Globus pallidus (tissue), 1 donor: ENCODE results near the gene RPL28.

Experiments
- DNase-seq: peaks from one replicate; pipeline ENCODE4 v3.0.0-alpha.2; 2015; ENCODE audit warnings: low spot score

The RPL28 gene

GRCh38 chr19:55353803-55354697, 31.7 kb upstream of the RPL28 start:
- DNase-seq: peak; percentile 8

- no peak for DNase-seq
These were observed 31.0 kb upstream of the RPL28 start, which contains the start of gene COX6B2 for GRCh38 chr19:55354698-55355212. Gene COX6B2, minus strand, starts transcription at chr19:55354719. Its CDS starts 198 bp downstream, at chr19:55354521.

GRCh38 chr19:55355213-55355821, 30.4 kb upstream of the RPL28 start:
- DNase-seq: no peak

GRCh38 chr19:55358493-55358892, 27.2 kb upstream of the RPL28 start:
- DNase-seq: no peak

- DNase-seq: no peak
These were observed 26.5 kb upstream of the RPL28 start for GRCh38 chr19:55358943-55359908.

GRCh38 chr19:55360902-55361301, 24.8 kb upstream of the RPL28 start:
- DNase-seq: no peak

DNA sequence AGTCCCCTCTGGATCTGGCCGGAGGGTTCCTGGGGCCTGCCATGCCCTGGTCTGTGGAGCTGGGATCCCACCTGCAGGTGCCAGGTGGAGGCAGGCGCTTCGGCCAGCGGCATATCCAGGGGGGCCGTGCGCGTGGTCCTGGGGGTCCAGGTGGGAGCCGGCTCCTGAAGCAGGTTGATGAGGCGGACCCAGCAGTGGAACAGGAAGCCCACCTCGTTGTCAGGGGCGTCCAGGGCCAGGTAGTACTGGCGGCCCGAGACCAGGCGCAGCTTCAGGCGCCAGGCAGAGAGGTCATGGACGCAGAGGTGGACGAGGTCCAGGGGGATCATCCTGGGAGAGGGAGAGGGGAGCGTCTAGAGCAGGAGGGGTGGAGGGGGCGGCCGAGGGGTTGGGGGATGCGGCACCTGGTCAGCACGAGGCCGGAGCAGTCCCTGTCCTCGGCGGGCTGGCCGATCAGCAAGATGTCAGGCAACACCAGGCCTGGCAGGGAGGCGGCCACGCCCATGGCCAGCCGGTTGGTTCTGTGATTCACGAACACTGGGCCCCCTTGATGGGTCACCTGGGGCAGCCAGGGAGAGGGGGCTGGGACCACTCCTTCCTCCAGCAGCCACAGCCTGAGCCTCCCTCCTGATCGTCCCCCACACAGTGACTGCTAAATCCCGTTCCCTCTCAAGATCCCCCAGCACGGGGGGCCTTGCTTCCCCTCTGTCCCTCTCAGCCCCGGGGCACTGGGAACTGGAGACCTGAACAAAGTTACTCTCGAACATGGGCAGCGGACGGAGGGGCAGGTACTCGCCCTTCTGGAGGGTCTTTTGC, 23.4 kb upstream of the RPL28 start:
- no peak for DNase-seq

GRCh38 chr19:55362990-55363716, 22.6 kb upstream of the RPL28 start, which contains the start of gene GARIN5B:
Gene GARIN5B, minus strand, starts transcription at chr19:55363260. Its CDS starts 194 bp downstream, at chr19:55363066.
- no peak for DNase-seq

DNA sequence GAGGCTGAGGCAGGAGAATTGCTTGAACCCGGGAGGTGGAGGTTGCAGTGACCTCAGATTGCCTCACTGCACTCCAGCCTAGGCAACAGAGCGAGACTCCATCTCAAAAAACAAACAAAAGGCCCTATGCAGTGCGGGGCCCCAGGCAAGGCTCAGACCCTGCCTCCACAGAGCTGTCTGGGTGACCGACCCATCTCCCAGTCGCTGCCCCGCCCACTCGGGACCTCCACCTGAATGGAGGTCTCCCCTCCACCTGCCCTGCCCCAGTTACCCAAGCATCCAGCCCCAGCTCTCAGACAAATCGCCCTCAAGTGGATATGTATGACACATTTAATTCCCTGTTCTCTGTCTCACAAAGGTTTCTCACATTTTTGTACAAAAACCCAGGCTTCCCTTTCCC, 20.5 kb upstream of the RPL28 start:
- no peak for DNase-seq

- DNase-seq: no peak
These were observed 19.8 kb upstream of the RPL28 start for GRCh38 chr19:55365964-55366363.

DNA sequence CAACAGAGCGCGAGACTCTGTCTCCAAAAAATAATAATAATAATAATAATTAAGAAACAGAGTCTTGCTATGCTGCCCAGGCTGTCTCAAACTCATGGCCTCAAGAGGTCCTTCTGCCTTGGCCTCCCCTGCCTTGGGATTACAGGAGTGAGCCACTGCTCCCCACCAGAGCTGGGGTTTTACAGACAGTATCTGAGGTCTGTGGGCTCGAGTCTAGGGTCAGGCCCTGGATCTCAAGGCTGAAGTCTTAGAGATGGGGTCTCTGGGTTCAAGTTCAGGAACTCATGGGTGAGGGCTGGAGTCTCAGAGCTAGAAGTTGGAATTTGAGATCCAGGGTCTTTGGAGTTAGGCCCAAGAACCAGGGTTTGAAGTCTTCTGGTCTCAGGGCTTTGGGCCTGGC, 18.9 kb upstream of the RPL28 start:
- no peak for DNase-seq

GRCh38 chr19:55368106-55368505, 17.6 kb upstream of the RPL28 start:
- no peak for DNase-seq

DNA sequence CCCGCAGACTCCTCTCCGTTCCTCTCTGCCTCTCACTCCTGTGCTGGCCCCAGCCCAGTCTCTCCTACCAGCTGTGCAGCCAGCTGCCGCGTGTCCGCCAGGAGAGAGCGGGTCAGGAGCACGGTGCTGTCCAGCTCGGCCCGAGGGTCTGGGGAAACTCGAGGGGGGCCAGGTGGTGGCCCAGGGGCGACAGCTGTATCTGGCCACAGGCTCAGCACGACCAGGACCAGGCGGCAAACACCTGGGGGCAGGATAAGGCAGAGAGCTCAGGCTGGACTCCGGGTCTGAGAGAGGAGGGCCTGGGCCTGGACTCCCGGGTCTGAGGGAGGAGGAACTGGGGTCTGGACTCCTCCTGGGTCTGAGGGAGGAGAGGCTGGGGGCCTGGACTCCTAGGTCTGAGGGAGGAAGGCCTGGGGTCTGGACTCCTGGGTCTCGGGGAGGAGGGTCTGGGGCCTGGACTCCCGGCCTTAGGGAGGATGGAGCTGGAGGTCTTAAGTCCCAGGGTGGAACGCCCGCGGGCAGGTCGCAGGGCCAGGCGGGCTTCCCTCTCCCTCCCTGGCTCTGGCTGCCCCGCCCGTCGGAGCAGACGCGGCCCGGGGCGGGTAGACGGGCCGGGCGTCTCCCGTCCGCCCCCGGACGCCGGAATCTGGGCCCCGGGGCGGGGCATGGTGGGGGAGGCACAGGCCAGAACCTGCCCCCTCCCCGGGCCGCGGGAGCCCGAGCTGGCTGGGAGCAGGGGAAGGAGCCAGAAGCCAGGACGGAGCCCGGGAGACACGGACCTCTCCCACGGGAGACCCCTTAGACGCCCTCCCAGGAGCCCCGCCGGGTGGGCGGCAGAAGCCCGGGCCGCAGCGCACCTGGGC, 16.8 kb upstream of the RPL28 start:
- DNase-seq: no peak

- DNase-seq: no peak
These were observed 16.0 kb upstream of the RPL28 start for GRCh38 chr19:55369653-55370304.

DNA sequence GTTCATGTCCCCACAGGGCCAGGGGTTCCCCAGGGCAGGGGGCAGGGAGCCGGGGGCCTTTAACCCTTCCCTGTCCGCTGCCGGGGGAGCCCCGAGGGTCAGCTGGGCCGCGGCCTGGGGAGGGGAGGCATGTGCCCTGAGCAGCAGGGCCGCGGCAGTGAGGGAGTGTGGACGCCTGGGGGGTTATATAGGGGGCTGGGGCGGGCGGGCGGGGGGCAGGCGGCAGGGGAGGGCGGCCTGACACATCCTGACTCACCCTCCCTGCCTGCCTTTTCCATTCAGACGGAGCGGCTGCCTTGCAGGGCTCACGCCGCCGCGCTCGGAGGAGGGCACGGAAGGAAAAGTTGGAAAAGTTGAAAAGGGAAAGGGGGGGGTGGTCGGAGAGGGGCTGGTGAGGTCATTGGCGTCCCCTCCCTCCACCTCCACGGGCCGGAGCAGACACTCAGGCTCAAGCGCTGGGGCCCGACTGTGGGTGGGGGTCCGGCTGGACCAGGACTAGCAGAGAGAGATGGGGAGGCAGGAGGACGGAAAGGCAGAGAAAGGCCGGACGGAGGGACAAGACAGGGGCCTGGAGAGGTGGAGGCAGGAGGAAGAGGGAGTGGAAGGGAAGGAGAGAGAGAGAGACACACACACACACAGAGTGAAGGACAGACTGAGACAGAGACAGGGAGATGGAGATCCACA, 15.3 kb upstream of the RPL28 start, which contains the start of gene IL11:
IL11 (minus strand) TSS at position 159 of the 684 bp plus-strand sequence; CDS start at position 6, 153 bp downstream.
- DNase-seq: no peak

DNA sequence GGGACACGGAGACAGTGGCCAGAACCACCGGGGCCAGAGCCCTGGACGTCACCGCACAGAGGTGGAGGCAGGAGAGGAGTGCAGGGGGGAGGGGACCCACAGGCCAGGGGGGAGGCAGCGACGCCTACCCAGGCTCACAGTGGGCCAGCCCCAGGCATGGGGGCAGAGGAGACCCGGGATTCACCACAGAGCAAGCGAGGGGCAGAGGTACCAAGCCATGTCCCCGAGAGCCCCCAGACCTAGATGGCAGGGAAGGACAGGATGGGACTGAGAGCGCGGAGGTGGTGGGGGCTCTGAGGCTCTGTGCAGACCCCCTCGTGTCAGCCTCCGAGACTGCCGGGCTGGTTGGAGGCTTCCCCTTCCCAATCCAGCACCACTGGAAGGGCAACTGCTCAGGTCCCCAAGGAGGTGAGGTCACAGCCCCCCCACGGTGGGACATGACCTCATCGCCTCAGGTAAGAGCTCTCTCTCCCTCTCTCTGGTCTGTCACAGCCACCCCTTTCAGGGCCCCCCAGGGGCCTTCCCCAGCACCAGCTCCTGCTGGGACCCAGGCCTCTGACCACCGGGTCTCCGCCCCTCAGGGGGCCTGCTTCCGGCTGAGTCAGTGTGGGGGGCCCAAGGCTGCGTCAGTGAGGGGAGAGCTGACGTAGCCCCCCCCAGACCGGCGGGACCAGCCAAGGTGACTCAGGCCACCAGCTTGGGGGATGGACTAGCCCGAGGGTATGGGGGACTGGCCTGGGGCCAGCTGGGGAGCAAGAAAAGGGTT, 13.2 kb upstream of the RPL28 start:
- no peak for DNase-seq

DNA sequence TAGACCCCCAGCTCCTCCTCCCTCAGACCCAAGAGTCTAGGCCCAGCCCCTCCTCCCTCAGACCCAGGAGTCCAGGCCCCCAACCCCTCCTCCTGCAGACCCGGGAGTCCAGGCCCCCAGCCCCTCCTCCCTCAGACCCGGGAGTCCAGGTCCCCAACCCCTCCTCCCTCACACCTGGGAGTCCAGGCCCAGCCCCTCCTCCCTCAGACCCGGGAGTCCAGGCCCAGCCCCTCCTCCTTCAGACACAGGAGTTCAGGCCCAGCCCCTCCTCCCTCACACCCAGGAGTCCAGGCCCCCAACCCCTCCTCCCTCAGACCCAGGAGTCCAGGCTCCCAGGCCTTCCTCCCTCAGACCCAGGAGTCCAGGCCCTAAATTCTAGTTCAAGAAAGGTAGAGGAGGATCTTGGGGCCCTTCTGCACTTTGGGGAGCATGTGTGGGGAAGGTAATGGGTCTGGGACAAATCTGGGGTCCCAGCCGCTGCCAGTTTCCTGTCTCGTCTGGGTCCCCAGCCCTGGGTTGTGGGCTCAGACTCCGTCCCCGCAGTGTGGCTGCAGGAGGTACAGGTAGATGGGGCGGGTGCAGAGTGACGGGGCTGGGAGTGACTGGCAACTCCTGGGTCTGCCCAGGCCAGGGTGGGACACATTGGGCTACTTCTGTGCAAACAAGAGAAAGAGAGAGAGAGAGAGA, 12.3 kb upstream of the RPL28 start:
- DNase-seq: no peak
